HepG2 (cell line): ENCODE measurements around the gene LSMEM2. TPM values are rescaled to one million over a fixed set of nuclear protein-coding genes. Genes with fewer than 3 reads are reported as not detected.

Source experiments
- ARNTL ChIP-seq: sonication (generic); formaldehyde crosslinking; IDR thresholded peaks from 2 replicates; pipeline ENCODE4 v1.4.0; 2020; ENCODE audit warnings: mild to moderate bottlenecking, missing genetic modification reagents
- ATF1 ChIP-seq: IDR thresholded peaks from 2 replicates; pipeline ENCODE4 v1.6.1; 2016; ENCODE audit warnings: mild to moderate bottlenecking, control low read depth
- HOXA7 ChIP-seq: sonication (generic); formaldehyde crosslinking; IDR thresholded peaks from 2 replicates; pipeline ENCODE4 v1.8.1; 2022; ENCODE audit warnings: mild to moderate bottlenecking, missing genetic modification reagents, moderate library complexity
- MED1 ChIP-seq: sonication (generic); formaldehyde crosslinking; IDR thresholded peaks from 2 replicates; pipeline ENCODE4 v1.4.0; 2020; ENCODE audit warnings: missing genetic modification reagents
- MEIS2 ChIP-seq: sonication (generic); formaldehyde crosslinking; IDR thresholded peaks from 2 replicates; pipeline ENCODE4 v1.9.0; 2021; ENCODE audit warnings: mild to moderate bottlenecking, missing genetic modification reagents
- XRCC5 ChIP-seq: fragments of 200-400 bp; formaldehyde crosslinking; optimal IDR thresholded peaks from 2 replicates; pipeline ENCODE3; 2017; ENCODE audit warnings: mild to moderate bottlenecking, low read length
- ZFAT ChIP-seq: sonication (generic); formaldehyde crosslinking; conservative IDR thresholded peaks from 2 replicates; pipeline ENCODE4 v1.8.1; 2023; ENCODE audit warnings: missing genetic modification reagents, inconsistent platforms
- ZNF264 ChIP-seq: sonication (generic); formaldehyde crosslinking; IDR thresholded peaks from 2 replicates; pipeline ENCODE4 v1.4.0; 2020; ENCODE audit warnings: missing genetic modification reagents
- ZNF570 ChIP-seq: sonication (generic); formaldehyde crosslinking; IDR thresholded peaks from 2 replicates; pipeline ENCODE4 v1.4.0; 2020; ENCODE audit warnings: mild to moderate bottlenecking, missing genetic modification reagents, borderline replicate concordance
- ZNF776 ChIP-seq: sonication (generic); formaldehyde crosslinking; IDR thresholded peaks from 2 replicates; pipeline ENCODE4 v1.4.0; 2020; ENCODE audit warnings: mild to moderate bottlenecking, missing genetic modification reagents
- polyA plus RNA-seq, 8 experiments: library from polyadenylated mRNA; depleted of rRNA in 3 of 8; stranded (reverse) in 7 of 8; unstranded in 1 of 8; fragments of >200 nt; fragmentation: Illumina TruSeq in 4 of 8; extraction: Trizol in 4 of 8; gene quantifications; 2 replicates each; pipeline versions ENCODE4 v1.2.1 to v1.2.3, GENCODE V29; 2011 to 2016; ENCODE audit warnings: low read depth in 4 of 8, missing spikeins in 1 of 8, mixed read lengths in 1 of 8; ENCODE audit not compliant: insufficient read depth in 1 of 8
- total RNA-seq, 5 experiments: library from RNA; depleted of rRNA; stranded (reverse); fragments of >200 nt; fragmentation: Illumina TruSeq; extraction: Trizol; gene quantifications; 2 replicates each; pipeline ENCODE4 v1.2.3, GENCODE V29; 2016; ENCODE audit warnings: low read depth in 1 of 5
- TF ChIP-seq, protein P1 (sequence below): sonication (generic); formaldehyde crosslinking; IDR thresholded peaks from one replicate; pipeline ENCODE4 v1.5.1; 2020; ENCODE audit warnings: mild to moderate bottlenecking, missing genetic modification reagents; ENCODE audit errors: not compliant biosample characterization
- TF ChIP-seq, protein P2 (sequence below): sonication (generic); formaldehyde crosslinking; IDR thresholded peaks from 2 replicates; pipeline ENCODE4 v1.9.0; 2021; ENCODE audit warnings: missing genetic modification reagents, borderline replicate concordance
- TF ChIP-seq, protein P3 (sequence below): sonication (generic); formaldehyde crosslinking; IDR thresholded peaks from 2 replicates; pipeline ENCODE4 v1.4.0; 2020; ENCODE audit warnings: missing genetic modification reagents, borderline replicate concordance

LSMEM2 gene
- total and polyA plus RNA-seq, 2 of the 13 experiments (the other 11 are each of a cell fraction or from before 2014, with no cell fraction given) = 0.07 to 0.41 TPM

DNA sequence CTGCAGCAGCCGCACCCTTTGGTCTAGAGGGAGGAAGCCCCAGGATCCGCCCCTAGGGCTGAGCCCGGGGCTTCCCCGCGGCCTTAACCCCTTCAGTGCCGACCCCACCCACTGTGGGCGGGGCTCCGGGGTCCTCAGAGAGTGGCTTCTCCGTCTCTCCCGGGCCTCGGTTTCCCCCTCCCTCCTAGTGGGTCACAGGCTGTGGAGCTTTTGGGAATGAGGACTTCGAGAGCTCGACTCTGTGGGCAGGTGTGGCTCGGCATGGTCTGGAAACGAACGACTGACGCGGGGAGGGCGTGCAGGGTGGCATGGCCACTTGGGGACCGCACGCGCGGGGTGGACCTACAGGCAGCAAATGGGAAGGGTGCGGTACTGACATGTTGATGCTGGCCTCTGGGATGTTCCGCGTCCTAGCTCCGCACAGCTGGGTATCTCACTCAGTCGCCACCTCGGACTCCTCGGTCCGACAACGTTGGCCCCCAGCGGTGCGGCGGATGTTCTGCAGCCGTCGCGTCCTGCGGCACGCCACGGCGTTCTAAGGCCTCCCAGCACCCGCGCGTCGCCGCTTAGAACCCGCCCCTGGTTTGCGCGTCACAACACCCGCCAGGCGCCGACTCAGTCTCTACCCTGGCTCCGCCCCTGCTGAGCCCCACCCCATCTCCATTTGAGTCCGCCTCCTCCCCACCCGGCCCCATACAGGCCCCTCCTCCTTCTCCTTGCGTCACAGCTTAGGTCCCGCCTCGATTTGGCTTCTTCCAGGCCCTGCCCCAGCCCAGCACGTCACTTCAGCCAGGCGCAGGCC is 20.1 kb downstream of the LSMEM2 start, which contains the start of the genes HYAL3 and NAA80 (continued):
- TF ChIP-seq, protein P1, sequence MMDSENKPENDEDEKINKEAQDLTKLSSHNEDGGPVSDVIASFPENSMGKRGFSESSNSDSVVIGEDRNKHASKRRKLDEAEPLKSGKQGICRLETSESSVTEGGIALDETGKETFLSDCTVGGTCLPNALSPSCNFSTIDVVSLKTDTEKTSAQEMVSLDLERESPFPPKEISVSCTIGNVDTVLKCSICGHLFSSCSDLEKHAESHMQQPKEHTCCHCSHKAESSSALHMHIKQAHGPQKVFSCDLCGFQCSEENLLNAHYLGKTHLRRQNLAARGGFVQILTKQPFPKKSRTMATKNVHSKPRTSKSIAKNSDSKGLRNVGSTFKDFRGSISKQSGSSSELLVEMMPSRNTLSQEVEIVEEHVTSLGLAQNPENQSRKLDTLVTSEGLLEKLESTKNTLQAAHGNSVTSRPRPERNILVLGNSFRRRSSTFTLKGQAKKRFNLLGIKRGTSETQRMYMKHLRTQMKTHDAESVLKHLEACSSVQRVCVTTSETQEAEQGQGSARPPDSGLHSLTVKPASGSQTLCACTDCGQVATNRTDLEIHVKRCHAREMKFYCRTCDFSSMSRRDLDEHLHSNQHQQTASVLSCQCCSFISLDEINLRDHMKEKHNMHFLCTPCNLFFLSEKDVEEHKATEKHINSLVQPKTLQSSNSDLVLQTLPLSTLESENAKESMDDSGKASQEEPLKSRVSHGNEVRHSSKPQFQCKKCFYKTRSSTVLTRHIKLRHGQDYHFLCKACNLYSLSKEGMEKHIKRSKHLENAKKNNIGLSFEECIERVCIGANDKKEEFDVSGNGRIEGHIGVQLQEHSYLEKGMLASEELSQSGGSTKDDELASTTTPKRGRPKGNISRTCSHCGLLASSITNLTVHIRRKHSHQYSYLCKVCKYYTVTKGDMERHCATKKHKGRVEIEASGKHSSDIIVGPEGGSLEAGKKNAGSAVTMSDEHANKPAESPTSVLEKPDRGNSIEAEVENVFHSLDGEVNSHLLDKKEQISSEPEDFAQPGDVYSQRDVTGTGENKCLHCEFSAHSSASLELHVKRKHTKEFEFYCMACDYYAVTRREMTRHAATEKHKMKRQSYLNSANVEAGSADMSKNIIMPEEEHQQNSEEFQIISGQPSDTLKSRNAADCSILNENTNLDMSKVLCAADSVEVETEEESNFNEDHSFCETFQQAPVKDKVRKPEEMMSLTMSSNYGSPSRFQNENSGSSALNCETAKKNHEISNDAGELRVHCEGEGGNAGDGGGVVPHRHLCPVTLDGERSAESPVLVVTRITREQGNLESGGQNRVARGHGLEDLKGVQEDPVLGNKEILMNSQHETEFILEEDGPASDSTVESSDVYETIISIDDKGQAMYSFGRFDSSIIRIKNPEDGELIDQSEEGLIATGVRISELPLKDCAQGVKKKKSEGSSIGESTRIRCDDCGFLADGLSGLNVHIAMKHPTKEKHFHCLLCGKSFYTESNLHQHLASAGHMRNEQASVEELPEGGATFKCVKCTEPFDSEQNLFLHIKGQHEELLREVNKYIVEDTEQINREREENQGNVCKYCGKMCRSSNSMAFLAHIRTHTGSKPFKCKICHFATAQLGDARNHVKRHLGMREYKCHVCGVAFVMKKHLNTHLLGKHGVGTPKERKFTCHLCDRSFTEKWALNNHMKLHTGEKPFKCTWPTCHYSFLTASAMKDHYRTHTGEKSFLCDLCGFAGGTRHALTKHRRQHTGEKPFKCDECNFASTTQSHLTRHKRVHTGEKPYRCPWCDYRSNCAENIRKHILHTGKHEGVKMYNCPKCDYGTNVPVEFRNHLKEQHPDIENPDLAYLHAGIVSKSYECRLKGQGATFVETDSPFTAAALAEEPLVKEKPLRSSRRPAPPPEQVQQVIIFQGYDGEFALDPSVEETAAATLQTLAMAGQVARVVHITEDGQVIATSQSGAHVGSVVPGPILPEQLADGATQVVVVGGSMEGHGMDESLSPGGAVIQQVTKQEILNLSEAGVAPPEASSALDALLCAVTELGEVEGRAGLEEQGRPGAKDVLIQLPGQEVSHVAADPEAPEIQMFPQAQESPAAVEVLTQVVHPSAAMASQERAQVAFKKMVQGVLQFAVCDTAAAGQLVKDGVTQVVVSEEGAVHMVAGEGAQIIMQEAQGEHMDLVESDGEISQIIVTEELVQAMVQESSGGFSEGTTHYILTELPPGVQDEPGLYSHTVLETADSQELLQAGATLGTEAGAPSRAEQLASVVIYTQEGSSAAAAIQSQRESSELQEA (CRISPR knock-in tag) = peak; percentile 27
- TF ChIP-seq MEIS2 (peak; percentile 42; the same call in 1 of the 2 replicates), ARNTL (CRISPR knock-in tag) (no peak), ZFAT (CRISPR knock-in tag) (no peak), ZNF264 (CRISPR knock-in tag) (no peak), XRCC5 (peak; percentile 67), ZNF570 (CRISPR knock-in tag) (no peak), ZNF776 (peak; percentile 15; the same call in 1 of the 2 replicates), HOXA7 (CRISPR knock-in tag) (no peak), MED1 (CRISPR knock-in tag) (peak; percentile 61), ATF1 (CRISPR knock-in tag) (no peak; the same call in 1 of the 2 replicates)
- TF ChIP-seq, protein P2, sequence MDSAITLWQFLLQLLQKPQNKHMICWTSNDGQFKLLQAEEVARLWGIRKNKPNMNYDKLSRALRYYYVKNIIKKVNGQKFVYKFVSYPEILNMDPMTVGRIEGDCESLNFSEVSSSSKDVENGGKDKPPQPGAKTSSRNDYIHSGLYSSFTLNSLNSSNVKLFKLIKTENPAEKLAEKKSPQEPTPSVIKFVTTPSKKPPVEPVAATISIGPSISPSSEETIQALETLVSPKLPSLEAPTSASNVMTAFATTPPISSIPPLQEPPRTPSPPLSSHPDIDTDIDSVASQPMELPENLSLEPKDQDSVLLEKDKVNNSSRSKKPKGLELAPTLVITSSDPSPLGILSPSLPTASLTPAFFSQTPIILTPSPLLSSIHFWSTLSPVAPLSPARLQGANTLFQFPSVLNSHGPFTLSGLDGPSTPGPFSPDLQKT = no peak
- TF ChIP-seq, protein P3, sequence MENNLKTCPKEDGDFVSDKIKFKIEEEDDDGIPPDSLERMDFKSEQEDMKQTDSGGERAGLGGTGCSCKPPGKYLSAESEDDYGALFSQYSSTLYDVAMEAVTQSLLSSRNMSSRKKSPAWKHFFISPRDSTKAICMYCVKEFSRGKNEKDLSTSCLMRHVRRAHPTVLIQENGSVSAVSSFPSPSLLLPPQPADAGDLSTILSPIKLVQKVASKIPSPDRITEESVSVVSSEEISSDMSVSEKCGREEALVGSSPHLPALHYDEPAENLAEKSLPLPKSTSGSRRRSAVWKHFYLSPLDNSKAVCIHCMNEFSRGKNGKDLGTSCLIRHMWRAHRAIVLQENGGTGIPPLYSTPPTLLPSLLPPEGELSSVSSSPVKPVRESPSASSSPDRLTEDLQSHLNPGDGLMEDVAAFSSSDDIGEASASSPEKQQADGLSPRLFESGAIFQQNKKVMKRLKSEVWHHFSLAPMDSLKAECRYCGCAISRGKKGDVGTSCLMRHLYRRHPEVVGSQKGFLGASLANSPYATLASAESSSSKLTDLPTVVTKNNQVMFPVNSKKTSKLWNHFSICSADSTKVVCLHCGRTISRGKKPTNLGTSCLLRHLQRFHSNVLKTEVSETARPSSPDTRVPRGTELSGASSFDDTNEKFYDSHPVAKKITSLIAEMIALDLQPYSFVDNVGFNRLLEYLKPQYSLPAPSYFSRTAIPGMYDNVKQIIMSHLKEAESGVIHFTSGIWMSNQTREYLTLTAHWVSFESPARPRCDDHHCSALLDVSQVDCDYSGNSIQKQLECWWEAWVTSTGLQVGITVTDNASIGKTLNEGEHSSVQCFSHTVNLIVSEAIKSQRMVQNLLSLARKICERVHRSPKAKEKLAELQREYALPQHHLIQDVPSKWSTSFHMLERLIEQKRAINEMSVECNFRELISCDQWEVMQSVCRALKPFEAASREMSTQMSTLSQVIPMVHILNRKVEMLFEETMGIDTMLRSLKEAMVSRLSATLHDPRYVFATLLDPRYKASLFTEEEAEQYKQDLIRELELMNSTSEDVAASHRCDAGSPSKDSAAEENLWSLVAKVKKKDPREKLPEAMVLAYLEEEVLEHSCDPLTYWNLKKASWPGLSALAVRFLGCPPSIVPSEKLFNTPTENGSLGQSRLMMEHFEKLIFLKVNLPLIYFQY (CRISPR knock-in tag) = no peak
